GM21576 (cell line): ENCODE measurements around the gene TPPP2.
"Not testable (repeated sequence)": the region's sequence is repeated elsewhere in the genome, so short reads cannot be mapped to it uniquely, and the experiment has no call there.

Experiments used
- ATAC-seq: cut with Tn5 transposase; IDR thresholded peaks from one replicate; pipeline ENCODE4 v1.9.1; 2021; ENCODE audit warnings: mild to moderate bottlenecking, moderate library complexity; ENCODE audit not compliant: unreplicated experiment

The TPPP2 gene

GRCh38 chr14:21029917-21030316 lies at the start of gene TPPP2:
TPPP2 (plus strand) TSS chr14:21030217; CDS start chr14:21030582, 365 bp downstream.
- no peak for ATAC-seq

GRCh38 chr14:20980906-20981305 lies 49.1 kb upstream of the TPPP2 start:
- ATAC-seq = no peak

GRCh38 chr14:20982646-20983369 lies 47.2 kb upstream of the TPPP2 start:
- no peak for ATAC-seq

- not testable (repeated sequence) for ATAC-seq
Measured at GRCh38 chr14:20985650-20986049, 44.4 kb upstream of the TPPP2 start.

- no peak for ATAC-seq
Measured at GRCh38 chr14:20986811-20987210, 43.2 kb upstream of the TPPP2 start.

GRCh38 chr14:20988717-20989470 lies 41.1 kb upstream of the TPPP2 start:
- ATAC-seq = no peak

GRCh38 chr14:20989471-20989786 lies 40.6 kb upstream of the TPPP2 start:
- ATAC-seq = no peak

DNA sequence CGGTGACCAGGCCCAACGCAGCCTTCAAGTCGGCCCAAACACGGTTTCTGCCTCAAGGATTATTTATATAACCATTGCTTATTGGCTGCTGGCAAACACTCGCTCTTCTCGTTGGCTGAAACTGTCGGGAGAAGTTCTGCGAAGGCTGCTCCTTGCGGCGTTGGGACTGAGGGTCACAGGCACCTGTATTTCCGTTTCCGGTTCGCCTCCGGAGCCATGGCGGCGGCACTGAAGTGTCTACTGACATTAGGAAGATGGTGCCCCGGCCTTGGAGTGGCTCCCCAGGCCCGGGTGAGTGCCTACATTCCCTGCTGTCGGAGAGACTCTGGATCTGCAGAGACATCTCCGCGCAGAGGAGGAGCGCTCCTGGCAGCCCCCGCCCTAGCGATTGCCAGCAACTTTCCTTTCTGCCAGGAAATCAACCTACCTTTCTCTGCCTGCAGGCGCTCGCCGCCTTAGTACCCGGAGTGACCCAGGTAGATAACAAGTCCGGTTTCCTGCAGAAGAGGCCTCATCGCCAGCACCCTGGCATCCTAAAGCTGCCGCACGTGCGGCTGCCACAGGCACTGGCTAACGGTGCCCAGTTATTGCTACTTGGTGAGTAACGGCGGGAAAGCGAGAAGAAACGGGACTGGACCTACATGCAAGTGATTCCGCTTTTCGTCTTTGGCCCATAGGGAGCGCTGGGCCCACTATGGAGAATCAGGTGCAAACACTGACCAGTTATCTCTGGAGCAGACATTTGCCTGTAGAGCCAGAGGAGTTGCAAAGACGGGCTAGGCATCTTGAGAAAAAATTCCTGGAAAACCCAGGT lies 40.0 kb upstream of the TPPP2 start, which contains the start of gene METTL17:
TSS of gene METTL17 (plus strand) at position 194 of the 814 bp plus-strand sequence. CDS start at position 217, 23 bp downstream.
- peak; percentile 92 for ATAC-seq

- no peak for ATAC-seq
Measured at GRCh38 chr14:20996521-20996920, 33.5 kb upstream of the TPPP2 start.

- ATAC-seq = no peak
Measured at GRCh38 chr14:20997115-20997514, 32.9 kb upstream of the TPPP2 start.

GRCh38 chr14:20997564-20997963 lies 32.5 kb upstream of the TPPP2 start:
- no peak for ATAC-seq

- ATAC-seq = no peak
Measured at GRCh38 chr14:20998139-20998538, 31.9 kb upstream of the TPPP2 start.

- no peak for ATAC-seq
Measured at GRCh38 chr14:20998674-20999366, 31.2 kb upstream of the TPPP2 start, which contains the start of gene SLC39A2. SLC39A2 (plus strand) TSS chr14:20999293; CDS start chr14:20999447, 154 bp downstream.

- ATAC-seq = no peak
Measured at GRCh38 chr14:20999591-20999990, 30.4 kb upstream of the TPPP2 start.

DNA sequence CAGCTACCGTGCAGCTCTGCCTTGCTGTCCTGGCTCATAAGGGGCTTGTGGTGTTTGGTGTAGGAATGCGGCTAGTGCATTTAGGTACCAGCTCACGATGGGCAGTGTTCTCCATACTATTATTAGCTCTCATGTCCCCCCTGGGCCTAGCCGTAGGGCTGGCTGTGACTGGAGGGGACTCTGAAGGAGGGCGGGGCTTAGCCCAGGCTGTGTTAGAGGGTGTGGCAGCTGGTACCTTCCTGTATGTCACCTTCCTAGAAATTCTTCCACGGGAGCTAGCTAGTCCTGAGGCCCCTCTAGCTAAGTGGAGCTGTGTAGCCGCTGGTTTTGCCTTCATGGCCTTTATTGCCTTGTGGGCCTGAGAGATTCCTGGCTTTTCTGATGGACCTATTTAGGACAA lies 28.8 kb upstream of the TPPP2 start:
- no peak for ATAC-seq

- no peak for ATAC-seq
Measured at GRCh38 chr14:21003788-21004346, 26.1 kb upstream of the TPPP2 start.

DNA sequence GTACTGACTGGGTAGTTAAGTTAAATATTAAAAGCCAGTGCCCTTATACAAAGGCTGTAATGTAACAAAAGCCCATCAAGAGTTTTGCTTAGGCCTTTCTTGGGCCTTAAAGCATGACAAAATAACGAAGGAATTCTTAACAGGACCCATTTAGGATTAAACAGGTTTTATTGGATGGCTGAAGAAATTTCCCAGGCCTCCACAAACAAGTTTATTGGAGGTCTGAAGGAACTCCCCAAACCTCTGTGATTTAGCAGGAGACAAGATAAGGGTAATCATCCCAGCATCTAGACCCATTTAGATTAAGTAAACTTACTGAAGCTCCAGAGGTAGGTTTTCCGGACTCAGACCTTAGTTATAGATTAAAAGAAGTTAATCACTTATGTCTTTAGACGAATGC lies 20.3 kb upstream of the TPPP2 start:
- not testable (repeated sequence) for ATAC-seq

DNA sequence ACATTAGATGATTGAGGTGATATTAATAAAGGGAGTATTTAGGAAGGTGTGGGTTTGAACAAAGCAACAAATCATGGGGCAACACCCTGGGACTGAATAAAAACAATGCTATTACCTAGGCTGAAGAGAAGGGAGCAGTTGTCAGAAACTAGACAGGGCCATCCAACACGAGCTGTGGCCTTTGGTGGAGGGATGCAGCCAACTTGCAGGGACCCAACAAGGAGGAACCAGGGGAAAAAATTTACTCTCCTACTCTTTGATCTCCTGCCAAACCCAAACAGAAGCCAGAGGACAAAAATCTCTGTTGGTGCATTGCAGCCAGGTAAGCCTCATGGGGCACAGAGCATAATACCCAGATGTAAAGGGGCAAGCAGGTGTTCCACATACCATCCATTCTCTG lies 18.9 kb upstream of the TPPP2 start:
- no peak for ATAC-seq

DNA sequence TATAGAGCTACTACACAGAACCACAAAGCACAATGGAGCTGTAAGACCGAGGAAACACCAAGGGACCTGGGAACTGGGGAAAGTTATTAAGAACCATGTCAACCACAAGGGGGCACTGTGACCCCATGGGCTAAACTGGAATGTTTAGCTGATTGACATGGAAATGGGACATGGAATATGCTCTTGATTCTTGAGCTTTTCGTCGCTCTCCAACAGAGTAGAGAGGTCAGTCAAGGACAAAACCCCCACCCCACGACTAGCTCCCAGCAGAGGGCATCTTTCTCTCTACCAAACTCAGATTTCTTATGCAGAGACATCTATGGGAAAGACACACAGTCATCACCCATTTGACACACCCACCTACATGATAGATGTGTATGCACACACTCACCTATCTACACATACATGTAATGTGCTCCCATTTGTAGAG lies 15.2 kb upstream of the TPPP2 start:
- ATAC-seq = peak; percentile 46

GRCh38 chr14:21015312-21015711 lies 14.7 kb upstream of the TPPP2 start:
- no peak for ATAC-seq
